Endothelial cell of umbilical vein (primary cell): ENCODE data around the gene GJA1. TPM values are rescaled to one million over a fixed set of nuclear protein-coding genes. Genes with fewer than 3 reads are reported as not detected.
"Not testable (repeated sequence)": the region's sequence is repeated elsewhere in the genome, so short reads cannot be mapped to it uniquely, and the experiment has no call there.

Experiments
- BruUV-seq: library from RNA; stranded (reverse); fragments of 400-500 nt; replicated peaks from 2 replicates; lab custom pipeline; 2021; lab: Mats Ljungman, UMichigan
- CTCF ChIA-PET: fragments of 300-600, 350-600 bp; sonication (Branson Sonifier 250); formaldehyde crosslinking; loops from one replicate; lab custom pipeline; 2021; ENCODE audit warnings: antibody characterized with exemption, inconsistent platforms; lab: Charles Lee
- POLR2A ChIA-PET: fragments of 300-600, 350-600 bp; sonication (Branson Sonifier 250); formaldehyde crosslinking; loops from one replicate; lab custom pipeline; 2021; ENCODE audit warnings: antibody characterized with exemption, inconsistent platforms; lab: Charles Lee
- DNase-seq: peaks from one replicate; pipeline ENCODE4 v3.0.0-alpha.2; 2011; ENCODE audit warnings: low read depth, low spot score
- FAIRE-seq: peaks from 2 replicates; lab custom pipeline; 2011; peaks lifted over from hg19 to GRCh38; lab: Jason Lieb, UNC
- H2AFZ ChIP-seq: 2 replicates; pipeline ENCODE4 v1.6.0; 2012; ENCODE audit warnings: low read depth, low read length, control low read depth, inconsistent platforms
- H3K27ac ChIP-seq: 2 replicates; pipeline ENCODE4 v1.5.1; 2011; ENCODE audit warnings: low read depth, mild to moderate bottlenecking, control low read depth, low read length, moderate library complexity; ENCODE audit not compliant: insufficient read depth
- H3K27me3 ChIP-seq, 2 experiments: 2 replicates each; pipeline versions ENCODE4 v1.6.0 to v1.6.1; 2011; ENCODE audit warnings: low read length in 2 of 2, mixed read lengths in 1 of 2; ENCODE audit not compliant: control insufficient read depth in 2 of 2, insufficient read depth in 2 of 2
- H3K36me3 ChIP-seq, 2 experiments: 2 replicates in 1 of 2; 3 replicates in 1 of 2; pipeline ENCODE4 v1.5.1; 2011; ENCODE audit warnings: low read length in 2 of 2, mild to moderate bottlenecking in 1 of 2, moderate library complexity in 1 of 2; ENCODE audit not compliant: control insufficient read depth in 2 of 2, insufficient read depth in 2 of 2; ENCODE audit errors: extremely low read depth in 1 of 2
- H3K4me1 ChIP-seq: 3 replicates; pipeline ENCODE4 v1.5.1; 2011; ENCODE audit warnings: mild to moderate bottlenecking, low read length; ENCODE audit not compliant: control insufficient read depth, insufficient read depth; ENCODE audit errors: extremely low read depth
- H3K4me2 ChIP-seq: 2 replicates; pipeline ENCODE4 v1.6.1; 2011; ENCODE audit warnings: low read length, control low read depth, mixed read lengths; ENCODE audit not compliant: insufficient read depth
- H3K4me3 ChIP-seq, 3 experiments: fragments of 200-600 bp in 1 of 3; sonication (generic), shearing (Covaris generic) in 1 of 3; replicated peaks in 1 of 3; 2 replicates each; pipeline ENCODE4 v1.5.1; 2011 to 2016; ENCODE audit warnings: control low read depth in 3 of 3, low read length in 3 of 3, mild to moderate bottlenecking in 2 of 3, inconsistent platforms in 1 of 3, low read depth in 1 of 3, moderate library complexity in 1 of 3; ENCODE audit not compliant: insufficient read depth in 1 of 3
- H3K79me2 ChIP-seq: 2 replicates; pipeline ENCODE4 v1.6.0; 2012; ENCODE audit warnings: low read length, inconsistent platforms; ENCODE audit not compliant: control insufficient read depth, insufficient read depth
- H3K9ac ChIP-seq: replicated peaks from 2 replicates; pipeline ENCODE3; 2011; ENCODE audit warnings: low read length, control low read depth; ENCODE audit not compliant: insufficient read depth; ENCODE audit errors: extremely low read depth
- H3K9me1 ChIP-seq: replicated peaks from 3 replicates; pipeline ENCODE4 v1.6.0; 2011; ENCODE audit warnings: mild to moderate bottlenecking, low read length; ENCODE audit not compliant: control insufficient read depth, insufficient read depth; ENCODE audit errors: extremely low read depth
- H3K9me3 ChIP-seq: replicated peaks from 2 replicates; pipeline ENCODE4 v1.5.1; 2012; ENCODE audit warnings: low read length, inconsistent platforms; ENCODE audit not compliant: control insufficient read depth, insufficient read depth
- H4K20me1 ChIP-seq: replicated peaks from 2 replicates; pipeline ENCODE3; 2011; ENCODE audit warnings: mild to moderate bottlenecking, low read length; ENCODE audit not compliant: control insufficient read depth, insufficient read depth; ENCODE audit errors: extremely low read depth
- EZH2 ChIP-seq: IDR thresholded peaks from 2 replicates; pipeline ENCODE4 v1.6.1; 2012; ENCODE audit warnings: borderline replicate concordance, low read depth, mild to moderate bottlenecking, moderate library complexity, low read length, inconsistent platforms; ENCODE audit not compliant: severe bottlenecking
- FOS ChIP-seq: IDR thresholded peaks from 2 replicates; pipeline ENCODE4 v1.6.1; 2011; ENCODE audit warnings: mild to moderate bottlenecking, low read length, moderate library complexity, borderline replicate concordance; ENCODE audit not compliant: insufficient read depth
- GATA2 ChIP-seq: IDR thresholded peaks from 2 replicates; pipeline ENCODE4 v1.7.0; 2011; ENCODE audit warnings: low read depth, mild to moderate bottlenecking, moderate library complexity, mixed read lengths, low read length; ENCODE audit not compliant: insufficient read length, insufficient read depth
- JUN ChIP-seq: IDR thresholded peaks from 2 replicates; pipeline ENCODE4 v1.6.1; 2011; ENCODE audit warnings: borderline replicate concordance, low read depth; ENCODE audit not compliant: insufficient read length, insufficient read depth
- MYC ChIP-seq: IDR thresholded peaks from one replicate; pipeline ENCODE4 v1.6.1; 2011; ENCODE audit warnings: mild to moderate bottlenecking, low read depth, low read length
- POLR2A ChIP-seq: IDR thresholded peaks from 2 replicates; pipeline ENCODE4 v1.6.1; 2012; ENCODE audit warnings: low read depth, mild to moderate bottlenecking, control low read depth, low read length
- POLR2AphosphoS5 ChIP-seq: IDR thresholded peaks from 2 replicates; pipeline ENCODE4 v1.6.1; 2012; ENCODE audit warnings: low read depth, mild to moderate bottlenecking, control low read depth, low read length, moderate library complexity; ENCODE audit not compliant: insufficient read depth
- dilution Hi-C: fragments of 300-500 bp; cut with MboI; formaldehyde crosslinking; loops from one replicate; pipeline ENCODE4 v1.15.0; 2019; ENCODE audit warnings: low sequenced_read_pairs; ENCODE audit not compliant: extremely low pct_ligation_motif_present
- intact Hi-C: fragments of 100-400 bp; cut with micrococcal nuclease; formaldehyde crosslinking; loops from one replicate; pipeline ENCODE4 v1.10.0; 2022
- polyA plus RNA-seq, 4 experiments: library from polyadenylated mRNA; depleted of rRNA in 3 of 4; stranded (reverse) in 3 of 4; unstranded in 1 of 4; fragments of >200 nt; gene quantifications; 2 replicates each; pipeline versions ENCODE4 v1.2.1 to v1.2.3, GENCODE V29; 2011 to 2012; ENCODE audit warnings: missing spikeins in 1 of 4
- total RNA-seq: library from RNA; stranded (reverse); gene quantifications from 2 replicates; pipeline ENCODE4 v1.2.3, GENCODE V29; 2021
- TF ChIP-seq, protein P1 (sequence below): IDR thresholded peaks from 2 replicates; pipeline ENCODE4 v1.6.1; 2011; ENCODE audit not compliant: insufficient read depth, insufficient read length
- TF ChIP-seq, protein P2 (sequence below), 2 donors: IDR thresholded peaks; 1 replicate in 1 of 2; 2 replicates in 1 of 2; pipeline ENCODE4 v1.5.1; 2011; ENCODE audit warnings: low read length in 2 of 2, mild to moderate bottlenecking in 2 of 2, moderate library complexity in 2 of 2, control low read depth in 1 of 2, inconsistent platforms in 1 of 2, low read depth in 1 of 2; ENCODE audit not compliant: insufficient read depth in 1 of 2; ENCODE audit errors: extremely low read depth in 1 of 2

Gene GJA1
- total and polyA plus RNA-seq, 2 donors (not counting 3 experiments of a cell fraction or from before 2014, with no cell fraction given) = 185 to 235 TPM

DNA sequence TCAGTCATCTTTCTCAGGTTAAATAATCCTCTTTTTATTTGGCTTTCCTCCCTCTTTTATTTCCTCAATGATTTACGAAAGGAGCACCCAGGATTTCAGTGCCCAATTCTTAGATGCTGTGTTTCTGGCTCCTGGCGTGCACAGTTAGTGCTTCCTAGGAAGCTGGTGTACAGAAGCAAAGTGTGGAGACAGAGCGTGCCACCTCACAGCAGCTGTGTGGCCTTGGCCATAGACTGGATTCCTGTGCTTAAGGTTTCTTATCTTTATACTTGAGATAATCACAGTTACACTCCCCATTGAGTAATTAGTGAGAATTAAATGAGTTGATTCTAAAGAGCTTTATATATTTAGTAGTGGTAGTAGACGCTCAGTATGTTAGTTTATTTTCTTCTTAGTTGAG, 39.7 kb upstream of the GJA1 start:
- ChIA-PET POLR2A (no interaction called here), CTCF (no interaction called here)
- TF ChIP-seq POLR2AphosphoS5 (no peak), MYC (no peak), POLR2A (no peak), FOS (no peak), JUN (no peak), GATA2 (no peak), EZH2 (no peak)
- TF ChIP-seq, protein P1, sequence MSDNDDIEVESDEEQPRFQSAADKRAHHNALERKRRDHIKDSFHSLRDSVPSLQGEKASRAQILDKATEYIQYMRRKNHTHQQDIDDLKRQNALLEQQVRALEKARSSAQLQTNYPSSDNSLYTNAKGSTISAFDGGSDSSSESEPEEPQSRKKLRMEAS = no peak
- TF ChIP-seq, protein P2, sequence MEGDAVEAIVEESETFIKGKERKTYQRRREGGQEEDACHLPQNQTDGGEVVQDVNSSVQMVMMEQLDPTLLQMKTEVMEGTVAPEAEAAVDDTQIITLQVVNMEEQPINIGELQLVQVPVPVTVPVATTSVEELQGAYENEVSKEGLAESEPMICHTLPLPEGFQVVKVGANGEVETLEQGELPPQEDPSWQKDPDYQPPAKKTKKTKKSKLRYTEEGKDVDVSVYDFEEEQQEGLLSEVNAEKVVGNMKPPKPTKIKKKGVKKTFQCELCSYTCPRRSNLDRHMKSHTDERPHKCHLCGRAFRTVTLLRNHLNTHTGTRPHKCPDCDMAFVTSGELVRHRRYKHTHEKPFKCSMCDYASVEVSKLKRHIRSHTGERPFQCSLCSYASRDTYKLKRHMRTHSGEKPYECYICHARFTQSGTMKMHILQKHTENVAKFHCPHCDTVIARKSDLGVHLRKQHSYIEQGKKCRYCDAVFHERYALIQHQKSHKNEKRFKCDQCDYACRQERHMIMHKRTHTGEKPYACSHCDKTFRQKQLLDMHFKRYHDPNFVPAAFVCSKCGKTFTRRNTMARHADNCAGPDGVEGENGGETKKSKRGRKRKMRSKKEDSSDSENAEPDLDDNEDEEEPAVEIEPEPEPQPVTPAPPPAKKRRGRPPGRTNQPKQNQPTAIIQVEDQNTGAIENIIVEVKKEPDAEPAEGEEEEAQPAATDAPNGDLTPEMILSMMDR (IDR thresholded peaks at IDR 0.05; ENCODE audit: extremely low read depth in 1 of 2, insufficient read depth in 1 of 2, low read depth in 1 of 2, low read length in 2 of 2) = no peak
- H3K4me2 ChIP-seq = no peak overlapping the region
- H3K36me3 ChIP-seq = no peaks in the 10 kb centered on the region
- no peaks in the 10 kb centered on the region for H3K9me3 ChIP-seq
- H3K4me1 ChIP-seq = no peaks in the 10 kb centered on the region
- H3K27ac ChIP-seq = no peak overlapping the region
- H4K20me1 ChIP-seq = no peaks in the 10 kb centered on the region
- DNase-seq = no peak
- BruUV-seq = no TSS peak
- H3K4me3 ChIP-seq = no peak overlapping the region
- no peaks in the 10 kb centered on the region for H3K27me3 ChIP-seq
- H3K9ac ChIP-seq = no peak overlapping the region
- dilution Hi-C loops = no loop called here
- intact Hi-C loops = no loop called here
- H2AFZ ChIP-seq = no peak overlapping the region
- no peak for FAIRE-seq
- no peaks in the 10 kb centered on the region for H3K79me2 ChIP-seq
- no peaks in the 10 kb centered on the region for H3K9me1 ChIP-seq

DNA sequence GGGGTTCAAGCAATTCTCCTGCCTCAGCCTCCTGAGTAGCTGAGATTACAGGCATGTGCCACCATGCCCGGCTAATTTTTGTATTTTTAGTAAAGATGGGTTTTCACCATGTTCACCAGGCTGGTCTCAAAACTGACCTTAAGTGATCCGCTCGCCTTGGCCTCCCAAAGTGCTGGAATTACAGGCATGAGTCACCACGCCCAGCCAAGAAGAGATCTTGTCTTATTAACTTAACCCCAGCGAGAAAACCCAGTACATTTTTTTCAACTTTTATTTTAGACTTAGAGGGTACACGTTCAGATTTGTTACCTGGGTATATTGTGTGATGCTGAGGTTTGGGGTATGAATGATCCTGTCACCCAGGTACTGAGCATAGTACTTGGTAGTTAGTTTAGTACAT, 38.3 kb upstream of the GJA1 start:
- H3K9me1 ChIP-seq, H3K9ac ChIP-seq, H3K27ac ChIP-seq, H4K20me1 ChIP-seq, intact Hi-C loops, POLR2A ChIA-PET, H3K4me1 ChIP-seq, H3K27me3 ChIP-seq, H3K9me3 ChIP-seq, FAIRE-seq, H3K4me2 ChIP-seq, dilution Hi-C loops, H3K36me3 ChIP-seq, H3K79me2 ChIP-seq, H2AFZ ChIP-seq, DNase-seq, H3K4me3 ChIP-seq, BruUV-seq: not testable (repeated sequence)
- CTCF ChIA-PET = interaction anchor here (1.2 to 2.0 kb wide), 2 partner anchors 16 to 342 kb away, joined by 3 to 7 read pairs; no protein-coding TSS in a partner anchor
